Measurements from ENCODE around the gene GABRB1.

- TF ChIP-seq GATA2 (IDR thresholded peaks at IDR 0.05; ENCODE audit: low read depth, low read length), result no peak
- no peak for TF ChIP-seq GATA3 (IDR thresholded peaks at IDR 0.05; ENCODE audit: low read depth, low read length)
These were observed 18.0 kb upstream of the GABRB1 start for GRCh38 chr4:47013373-47013772.
